Osteoblast (primary cell): ENCODE data around the gene ALDH1B1. TPM values are rescaled to one million over a fixed set of nuclear protein-coding genes. Genes with fewer than 3 reads are reported as not detected.

Source experiments
- DNase-seq: peaks from one replicate; pipeline ENCODE4 v3.0.0; 2011; ENCODE audit warnings: low spot score, mixed read lengths; ENCODE audit not compliant: insufficient read length; ENCODE audit errors: missing footprints
- H2AFZ ChIP-seq: 2 replicates; pipeline ENCODE4 v1.6.0; 2011; ENCODE audit warnings: mild to moderate bottlenecking, low read length
- H3K27ac ChIP-seq: 2 replicates; pipeline ENCODE4 v1.5.1; 2011; ENCODE audit warnings: mild to moderate bottlenecking, low read depth, low read length, moderate library complexity
- H3K27me3 ChIP-seq: 2 replicates; pipeline ENCODE4 v1.6.0; 2012; ENCODE audit warnings: mild to moderate bottlenecking, control low read depth, inconsistent platforms, low read length, moderate library complexity; ENCODE audit not compliant: insufficient read depth
- H3K36me3 ChIP-seq: 2 replicates; pipeline ENCODE4 v1.5.1; 2011; ENCODE audit warnings: mild to moderate bottlenecking, low read length, control low read depth, moderate library complexity; ENCODE audit not compliant: insufficient read depth
- H3K4me1 ChIP-seq: 2 replicates; pipeline ENCODE4 v1.5.1; 2011; ENCODE audit warnings: mild to moderate bottlenecking, low read length, control low read depth, moderate library complexity; ENCODE audit not compliant: insufficient read depth
- H3K4me2 ChIP-seq: 2 replicates; pipeline ENCODE4 v1.6.0; 2011; ENCODE audit warnings: mild to moderate bottlenecking, low read length; ENCODE audit not compliant: insufficient read depth
- H3K4me3 ChIP-seq: fragments of 200-600 bp; sonication (generic); 3 replicates; pipeline ENCODE4 v1.5.1; 2012; ENCODE audit warnings: mild to moderate bottlenecking, low read length, inconsistent platforms; ENCODE audit not compliant: insufficient read depth
- H3K79me2 ChIP-seq: 2 replicates; pipeline ENCODE4 v1.6.0; 2012; ENCODE audit warnings: mild to moderate bottlenecking, low read length, control low read depth, inconsistent platforms; ENCODE audit not compliant: insufficient read depth
- H3K9me3 ChIP-seq: 2 replicates; pipeline ENCODE4 v1.5.1; 2011; ENCODE audit warnings: low read depth, low read length, control low read depth
- H4K20me1 ChIP-seq: 2 replicates; pipeline ENCODE4 v1.6.0; 2012; ENCODE audit warnings: mild to moderate bottlenecking, low read length, control low read depth; ENCODE audit not compliant: insufficient read depth
- total RNA-seq: library from RNA; depleted of rRNA; stranded (reverse); fragments of >200 nt; gene quantifications from 2 replicates; pipeline ENCODE4 v1.2.3, GENCODE V29; 2012
- TF ChIP-seq, protein P1 (sequence below): IDR thresholded peaks from 2 replicates; pipeline ENCODE4 v1.5.1; 2011; ENCODE audit warnings: mild to moderate bottlenecking, low read depth, low read length, moderate library complexity; ENCODE audit errors: extremely low read depth

ALDH1B1 gene
- total RNA-seq, 1 donor: 38.0 TPM

DNA sequence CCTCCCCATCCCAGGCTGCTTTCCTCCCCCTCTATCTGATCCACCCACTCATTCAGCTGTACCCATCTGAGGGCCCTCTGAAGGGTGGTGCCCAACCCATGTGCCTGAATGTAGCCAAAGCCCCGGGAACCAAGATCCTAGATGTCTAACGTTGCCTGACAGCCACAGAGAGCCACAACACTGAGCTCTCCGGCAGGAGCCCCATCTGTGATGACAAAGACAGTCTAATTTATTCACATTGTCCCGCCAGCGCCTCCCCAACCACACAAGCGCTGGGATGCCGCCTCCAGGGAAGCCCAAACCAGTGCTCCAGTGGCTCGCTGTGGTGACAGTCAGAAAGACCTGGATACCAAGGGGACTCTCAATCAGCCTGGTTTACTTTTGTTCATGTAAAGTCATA is 23.4 kb downstream of the ALDH1B1 start:
- Histone ChIP-seq H3K79me2 (no peaks in the 10 kb centered on the region), H3K9me3 (no peaks in the 10 kb centered on the region), H3K4me3 (no peak overlapping the region), H3K27ac (no peak overlapping the region), H3K4me1 (no peaks in the 10 kb centered on the region), H3K36me3 (no peaks in the 10 kb centered on the region), H4K20me1 (no peaks in the 10 kb centered on the region), H2AFZ (no peak overlapping the region), H3K27me3 (peaks cover 56% of the 10 kb centered on the region), H3K4me2 (no peak overlapping the region)
- TF ChIP-seq, protein P1, sequence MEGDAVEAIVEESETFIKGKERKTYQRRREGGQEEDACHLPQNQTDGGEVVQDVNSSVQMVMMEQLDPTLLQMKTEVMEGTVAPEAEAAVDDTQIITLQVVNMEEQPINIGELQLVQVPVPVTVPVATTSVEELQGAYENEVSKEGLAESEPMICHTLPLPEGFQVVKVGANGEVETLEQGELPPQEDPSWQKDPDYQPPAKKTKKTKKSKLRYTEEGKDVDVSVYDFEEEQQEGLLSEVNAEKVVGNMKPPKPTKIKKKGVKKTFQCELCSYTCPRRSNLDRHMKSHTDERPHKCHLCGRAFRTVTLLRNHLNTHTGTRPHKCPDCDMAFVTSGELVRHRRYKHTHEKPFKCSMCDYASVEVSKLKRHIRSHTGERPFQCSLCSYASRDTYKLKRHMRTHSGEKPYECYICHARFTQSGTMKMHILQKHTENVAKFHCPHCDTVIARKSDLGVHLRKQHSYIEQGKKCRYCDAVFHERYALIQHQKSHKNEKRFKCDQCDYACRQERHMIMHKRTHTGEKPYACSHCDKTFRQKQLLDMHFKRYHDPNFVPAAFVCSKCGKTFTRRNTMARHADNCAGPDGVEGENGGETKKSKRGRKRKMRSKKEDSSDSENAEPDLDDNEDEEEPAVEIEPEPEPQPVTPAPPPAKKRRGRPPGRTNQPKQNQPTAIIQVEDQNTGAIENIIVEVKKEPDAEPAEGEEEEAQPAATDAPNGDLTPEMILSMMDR: no peak
- DNase-seq: no peak

DNA sequence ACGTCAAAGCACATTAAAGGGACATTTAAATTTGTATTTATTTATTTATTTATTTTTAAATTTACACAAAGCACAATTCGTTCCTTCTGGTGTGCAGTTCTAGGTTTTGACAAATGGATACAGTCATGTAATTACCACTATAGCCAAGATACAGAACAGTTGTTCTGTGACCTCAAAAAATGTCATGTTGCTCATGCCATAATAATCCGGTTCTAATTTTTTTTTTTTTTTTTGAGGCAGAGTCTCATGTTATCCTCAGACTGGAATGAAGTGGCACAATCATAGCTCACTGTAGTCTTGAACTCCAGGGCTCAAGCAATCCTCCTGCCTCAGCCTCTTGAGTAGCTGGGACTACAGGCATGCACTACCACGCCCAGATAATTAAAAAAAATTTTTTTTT is 24.0 kb downstream of the ALDH1B1 start:
- peaks cover 53% of the 10 kb centered on the region for H3K27me3 ChIP-seq

GRCh38 chr9:38417003-38417945 is 24.8 kb downstream of the ALDH1B1 start:
- H3K79me2 ChIP-seq: no peaks in the 10 kb centered on the region
- H4K20me1 ChIP-seq: no peaks in the 10 kb centered on the region
- H3K27ac ChIP-seq: no peak overlapping the region
- H3K36me3 ChIP-seq: no peaks in the 10 kb centered on the region
- DNase-seq: peak; percentile 80
- peaks cover 53% of the 10 kb centered on the region for H3K27me3 ChIP-seq
- no peaks in the 10 kb centered on the region for H3K9me3 ChIP-seq
- H3K4me3 ChIP-seq: no peak overlapping the region
- H3K4me1 ChIP-seq: no peaks in the 10 kb centered on the region
- H3K4me2 ChIP-seq: no peak overlapping the region
- H2AFZ ChIP-seq: no peak overlapping the region
- TF ChIP-seq, protein P1: peak; percentile 58

More for the DNA sequence above, 24.0 kb downstream of the ALDH1B1 start:
- H3K4me1 ChIP-seq: no peaks in the 10 kb centered on the region
- no peaks in the 10 kb centered on the region for H3K9me3 ChIP-seq
- H2AFZ ChIP-seq: no peak overlapping the region
- no peaks in the 10 kb centered on the region for H3K36me3 ChIP-seq
- TF ChIP-seq, protein P1: no peak
- no peaks in the 10 kb centered on the region for H3K79me2 ChIP-seq
- H4K20me1 ChIP-seq: no peaks in the 10 kb centered on the region
- DNase-seq: no peak
- H3K4me3 ChIP-seq: no peak overlapping the region
- no peak overlapping the region for H3K4me2 ChIP-seq
- H3K27ac ChIP-seq: no peak overlapping the region

DNA sequence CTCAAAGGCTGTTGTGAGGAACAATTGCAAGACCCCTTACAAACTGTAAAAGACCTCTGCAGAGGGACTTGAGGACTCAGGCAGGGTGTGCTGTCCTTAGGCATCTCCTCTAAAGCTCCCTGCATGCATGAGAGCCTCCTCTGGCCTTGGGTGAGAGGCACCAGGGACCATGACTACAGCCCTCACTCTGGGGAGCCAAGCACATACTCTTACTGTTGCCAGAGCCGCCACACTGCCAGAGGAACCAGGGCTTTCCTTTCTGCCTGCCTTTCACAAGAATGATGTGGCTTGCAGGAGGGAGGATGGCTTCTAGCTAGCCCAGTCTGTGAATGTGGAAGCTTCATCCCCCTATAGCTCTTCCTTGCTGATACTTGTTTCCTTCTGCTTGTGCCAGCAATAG is 25.9 kb downstream of the ALDH1B1 start:
- H3K9me3 ChIP-seq: no peaks in the 10 kb centered on the region
- peak; percentile 76 for DNase-seq
- H3K4me2 ChIP-seq: no peak overlapping the region
- H3K79me2 ChIP-seq: no peaks in the 10 kb centered on the region
- peaks cover 54% of the 10 kb centered on the region for H3K27me3 ChIP-seq
- H3K36me3 ChIP-seq: no peaks in the 10 kb centered on the region
- no peaks in the 10 kb centered on the region for H3K4me1 ChIP-seq
- H2AFZ ChIP-seq: no peak overlapping the region
- TF ChIP-seq, protein P1: no peak
- no peak overlapping the region for H3K4me3 ChIP-seq
- H3K27ac ChIP-seq: no peak overlapping the region
- H4K20me1 ChIP-seq: no peaks in the 10 kb centered on the region
